ENCODE measurements around the gene ADORA2A. TPM values are rescaled to one million over a fixed set of nuclear protein-coding genes. Genes with fewer than 3 reads are reported as not detected.

Gene ADORA2A
- total RNA-seq, 2 experiments from 2014 or later: 19.7 to 19.8 TPM

GRCh38 chr22:24432059-24432853 is 4.9 kb downstream of the ADORA2A start:
- Mint-ChIP-seq H3K27ac (peak overlapping the region; percentile 49), H3K4me3 (no peak overlapping the region), H3K4me1 (peaks cover 85% of the 10 kb centered on the region), H3K27me3 (no peaks in the 10 kb centered on the region), H3K9me3 (no peaks in the 10 kb centered on the region), H3K36me3 (ENCODE audit: low read depth) (peaks cover 23% of the 10 kb centered on the region)
- ChIA-PET CTCF (interaction anchor here (1.2 kb wide), 1 partner anchor 8 kb away, joined by 3 read pairs; no protein-coding TSS in a partner anchor), POLR2A (interaction anchor here (1.6 kb wide), 1 partner anchor 123 kb away, joined by 5 read pairs; the partner anchor contains the start of genes GUCD1 and SNRPD3)
- no peak for DNase-seq

- POLR2A ChIA-PET: interaction anchor here (1.6 kb wide), 1 partner anchor 122 kb away, joined by 5 read pairs; the partner anchor contains the start of genes GUCD1 and SNRPD3
- H3K36me3 Mint-ChIP-seq (ENCODE audit: low read depth): peaks cover 22% of the 10 kb centered on the region
- no peak overlapping the region for H3K4me3 Mint-ChIP-seq
- no peak for DNase-seq
- CTCF ChIA-PET: interaction anchor here (1.2 to 2.0 kb wide), 2 partner anchors 9 to 69 kb away, joined by 3 to 7 read pairs; no protein-coding TSS in a partner anchor
- H3K4me1 Mint-ChIP-seq: peaks cover 85% of the 10 kb centered on the region
- H3K9me3 Mint-ChIP-seq: no peaks in the 10 kb centered on the region
- peak overlapping the region; percentile 92 for H3K27ac Mint-ChIP-seq
- H3K27me3 Mint-ChIP-seq: no peaks in the 10 kb centered on the region
These were observed 5.8 kb downstream of the ADORA2A start for GRCh38 chr22:24433001-24433827.

- CTCF ChIA-PET: interaction anchor here (1.0 to 2.5 kb wide), 7 partner anchors 9 to 121 kb away, joined by 3 to 16 read pairs (median 4); partner anchors contain the start of gene GUCD1
- POLR2A ChIA-PET: interaction anchor here (1.0 to 1.8 kb wide), 7 partner anchors 9 to 120 kb away, joined by 3 to 8 read pairs (median 4); no protein-coding TSS in a partner anchor
- Mint-ChIP-seq H3K9me3 (no peaks in the 10 kb centered on the region), H3K4me3 (peak overlapping the region; percentile 19), H3K27me3 (no peaks in the 10 kb centered on the region), H3K4me1 (peaks cover 79% of the 10 kb centered on the region), H3K27ac (peak overlapping the region; percentile 92), H3K36me3 (ENCODE audit: low read depth) (peaks cover 18% of the 10 kb centered on the region)
- peak; percentile 61 for DNase-seq
These were observed 6.5 kb downstream of the ADORA2A start for GRCh38 chr22:24433828-24434470.

GRCh38 chr22:24434471-24435322 is 7.3 kb downstream of the ADORA2A start:
- ChIA-PET CTCF (interaction anchor here (0.8 to 2.5 kb wide), 9 partner anchors 9 to 278 kb away, joined by 3 to 16 read pairs (median 4); partner anchors contain the start of gene GUCD1), POLR2A (interaction anchor here (1.0 to 3.9 kb wide), 12 partner anchors 7 to 119 kb away, joined by 3 to 22 read pairs (median 4); partner anchors contain the start of gene ADORA2A)
- Mint-ChIP-seq H3K9me3 (no peaks in the 10 kb centered on the region), H3K4me3 (peak overlapping the region; percentile 19), H3K27ac (peak overlapping the region; percentile 92), H3K4me1 (peaks cover 72% of the 10 kb centered on the region), H3K36me3 (ENCODE audit: low read depth) (peaks cover 20% of the 10 kb centered on the region), H3K27me3 (no peaks in the 10 kb centered on the region)
- peak; percentile 88 for DNase-seq

- DNase-seq: no peak
- Mint-ChIP-seq H3K9me3 (no peaks in the 10 kb centered on the region), H3K4me1 (peaks cover 68% of the 10 kb centered on the region), H3K4me3 (no peak overlapping the region), H3K27ac (peak overlapping the region; percentile 92), H3K36me3 (ENCODE audit: low read depth) (peaks cover 20% of the 10 kb centered on the region), H3K27me3 (no peaks in the 10 kb centered on the region)
- ChIA-PET CTCF (interaction anchor here (0.8 to 2.5 kb wide), 9 partner anchors 9 to 278 kb away, joined by 3 to 16 read pairs (median 4); no protein-coding TSS in a partner anchor), POLR2A (interaction anchor here (1.0 to 3.9 kb wide), 11 partner anchors 8 to 119 kb away, joined by 3 to 22 read pairs (median 4); partner anchors contain the start of gene ADORA2A)
These were observed 7.9 kb downstream of the ADORA2A start for GRCh38 chr22:24435323-24435645.

- DNase-seq: no peak
- H3K27me3 Mint-ChIP-seq: no peaks in the 10 kb centered on the region
- H3K36me3 Mint-ChIP-seq (ENCODE audit: low read depth): peaks cover 26% of the 10 kb centered on the region
- peaks cover 71% of the 10 kb centered on the region for H3K4me1 Mint-ChIP-seq
- POLR2A ChIA-PET: interaction anchor here (1.1 to 3.9 kb wide), 6 partner anchors 9 to 118 kb away, joined by 3 to 22 read pairs (median 4); partner anchors contain the start of gene ADORA2A
- no peak overlapping the region for H3K4me3 Mint-ChIP-seq
- peak overlapping the region; percentile 49 for H3K27ac Mint-ChIP-seq
- H3K9me3 Mint-ChIP-seq: no peaks in the 10 kb centered on the region
- CTCF ChIA-PET: interaction anchor here (1.1 to 2.5 kb wide), 5 partner anchors 9 to 279 kb away, joined by 3 to 16 read pairs (median 4); no protein-coding TSS in a partner anchor
These were observed 8.5 kb downstream of the ADORA2A start for GRCh38 chr22:24435861-24436371.

GRCh38 chr22:24436553-24436952 is 9.2 kb downstream of the ADORA2A start:
- Mint-ChIP-seq H3K9me3 (no peaks in the 10 kb centered on the region), H3K27me3 (no peaks in the 10 kb centered on the region), H3K36me3 (ENCODE audit: low read depth) (peaks cover 28% of the 10 kb centered on the region), H3K4me1 (peaks cover 69% of the 10 kb centered on the region), H3K27ac (no peak overlapping the region), H3K4me3 (no peak overlapping the region)
- CTCF ChIA-PET: interaction anchor here (1.1 to 2.5 kb wide), 2 partner anchors 10 to 12 kb away, joined by 3 to 16 read pairs; no protein-coding TSS in a partner anchor
- POLR2A ChIA-PET: interaction anchor here (3.9 kb wide), 1 partner anchor 9 kb away, joined by 22 read pairs; the partner anchor contains the start of gene ADORA2A
- DNase-seq: no peak

GRCh38 chr22:24437091-24437490 is 9.7 kb downstream of the ADORA2A start:
- ChIA-PET CTCF (interaction anchor here (1.1 to 1.7 kb wide), 2 partner anchors 9 to 19 kb away, joined by 4 to 11 read pairs; partner anchors contain the start of gene ADORA2A), POLR2A (interaction anchor here (3.9 kb wide), 1 partner anchor 10 kb away, joined by 22 read pairs; the partner anchor contains the start of gene ADORA2A)
- Mint-ChIP-seq H3K9me3 (no peaks in the 10 kb centered on the region), H3K36me3 (ENCODE audit: low read depth) (peaks cover 33% of the 10 kb centered on the region), H3K4me3 (no peak overlapping the region), H3K4me1 (peaks cover 66% of the 10 kb centered on the region), H3K27ac (no peak overlapping the region), H3K27me3 (no peaks in the 10 kb centered on the region)
- no peak for DNase-seq

- no peak for DNase-seq
- Mint-ChIP-seq H3K9me3 (no peaks in the 10 kb centered on the region), H3K27me3 (no peaks in the 10 kb centered on the region), H3K36me3 (ENCODE audit: low read depth) (peaks cover 33% of the 10 kb centered on the region), H3K4me1 (peaks cover 58% of the 10 kb centered on the region), H3K4me3 (no peak overlapping the region), H3K27ac (peak overlapping the region; percentile 37)
- ChIA-PET POLR2A (interaction anchor here (3.9 kb wide), 1 partner anchor 11 kb away, joined by 22 read pairs; the partner anchor contains the start of gene ADORA2A), CTCF (interaction anchor here (1.0 to 1.7 kb wide), 3 partner anchors 10 to 84 kb away, joined by 3 to 11 read pairs (median 4); partner anchors contain the start of gene ADORA2A)
These were observed 10.4 kb downstream of the ADORA2A start for GRCh38 chr22:24437741-24438328.

GRCh38 chr22:24440270-24440717 is 12.9 kb downstream of the ADORA2A start:
- Mint-ChIP-seq H3K27me3 (no peaks in the 10 kb centered on the region), H3K4me3 (no peak overlapping the region), H3K27ac (no peak overlapping the region), H3K4me1 (peaks cover 36% of the 10 kb centered on the region), H3K36me3 (ENCODE audit: low read depth) (peaks cover 20% of the 10 kb centered on the region), H3K9me3 (no peaks in the 10 kb centered on the region)
- CTCF ChIA-PET: no interaction called here
- POLR2A ChIA-PET: no interaction called here
- DNase-seq: no peak

Measured in activated CD4-positive, alpha-beta memory T cell treated with anti-CD3 and anti-CD28 coated beads, Interleukin-2, amount 10 ng/mL, durations not matched to agents 7 days and 5 days (primary cell).